Measurements from ENCODE around the gene STYXL2.

The STYXL2 gene

DNA sequence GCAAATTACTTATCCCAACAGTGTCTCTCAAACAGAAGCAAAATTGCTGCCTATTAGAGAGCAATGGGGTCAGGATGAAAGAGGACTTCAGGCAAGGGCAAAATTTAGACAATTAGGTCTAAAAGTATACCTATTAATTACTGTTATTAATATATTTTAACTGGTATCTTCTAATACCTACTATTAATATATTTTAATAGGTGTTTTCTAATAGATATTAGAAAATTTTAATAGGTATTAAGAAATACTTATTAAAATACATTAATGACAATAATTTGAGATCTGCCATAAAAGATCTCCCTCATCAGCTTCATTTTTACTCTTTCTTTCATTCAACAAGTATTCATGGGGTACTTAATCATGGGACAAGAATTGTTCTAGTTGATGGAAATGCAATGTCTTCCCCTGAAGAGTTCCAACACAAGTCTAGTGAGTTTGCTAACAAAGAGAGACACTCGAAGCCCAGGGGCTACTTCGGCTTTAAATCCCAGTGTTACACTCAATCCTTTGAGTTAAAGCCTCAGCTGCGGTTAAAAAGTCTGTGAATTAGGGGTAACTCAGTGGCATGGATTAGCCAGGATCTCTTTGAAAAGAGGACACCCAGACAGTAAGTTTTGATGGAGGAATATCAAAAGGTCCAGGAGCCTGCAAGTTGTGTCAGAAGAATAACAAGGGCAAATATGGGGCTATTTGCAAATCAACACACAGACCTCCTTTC is 44.1 kb downstream of the STYXL2 start:
- DNase-seq (ENCODE audit: low spot score): no peak
- Histone ChIP-seq H3K27ac (no peak overlapping the region), H3K4me3 (no peak overlapping the region)
- TF ChIP-seq, protein P1, sequence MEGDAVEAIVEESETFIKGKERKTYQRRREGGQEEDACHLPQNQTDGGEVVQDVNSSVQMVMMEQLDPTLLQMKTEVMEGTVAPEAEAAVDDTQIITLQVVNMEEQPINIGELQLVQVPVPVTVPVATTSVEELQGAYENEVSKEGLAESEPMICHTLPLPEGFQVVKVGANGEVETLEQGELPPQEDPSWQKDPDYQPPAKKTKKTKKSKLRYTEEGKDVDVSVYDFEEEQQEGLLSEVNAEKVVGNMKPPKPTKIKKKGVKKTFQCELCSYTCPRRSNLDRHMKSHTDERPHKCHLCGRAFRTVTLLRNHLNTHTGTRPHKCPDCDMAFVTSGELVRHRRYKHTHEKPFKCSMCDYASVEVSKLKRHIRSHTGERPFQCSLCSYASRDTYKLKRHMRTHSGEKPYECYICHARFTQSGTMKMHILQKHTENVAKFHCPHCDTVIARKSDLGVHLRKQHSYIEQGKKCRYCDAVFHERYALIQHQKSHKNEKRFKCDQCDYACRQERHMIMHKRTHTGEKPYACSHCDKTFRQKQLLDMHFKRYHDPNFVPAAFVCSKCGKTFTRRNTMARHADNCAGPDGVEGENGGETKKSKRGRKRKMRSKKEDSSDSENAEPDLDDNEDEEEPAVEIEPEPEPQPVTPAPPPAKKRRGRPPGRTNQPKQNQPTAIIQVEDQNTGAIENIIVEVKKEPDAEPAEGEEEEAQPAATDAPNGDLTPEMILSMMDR (IDR thresholded peaks at IDR 0.05): no peak

DNA sequence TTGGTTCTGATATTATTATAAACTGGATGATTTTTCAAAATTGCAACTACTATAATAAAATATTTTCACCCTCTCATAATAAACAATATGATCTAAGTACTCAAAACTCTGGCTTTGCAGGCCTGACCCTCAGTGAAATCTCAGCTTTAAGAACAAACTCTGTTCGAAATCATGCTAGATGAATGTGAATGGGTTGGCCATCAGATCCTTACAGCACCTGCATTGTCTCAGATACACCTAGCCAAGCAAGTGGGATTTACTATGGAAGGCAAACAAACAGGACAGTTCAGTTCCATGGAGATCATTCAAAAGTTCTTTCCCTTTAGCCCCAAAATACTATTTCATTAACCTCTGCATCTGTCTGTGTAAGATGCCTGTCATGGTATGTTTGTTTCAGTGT is 44.8 kb downstream of the STYXL2 start:
- Histone ChIP-seq H3K4me3 (no peak overlapping the region), H3K27ac (no peak overlapping the region)
- DNase-seq (ENCODE audit: low spot score): no peak
- TF ChIP-seq, protein P1 (IDR thresholded peaks at IDR 0.05): no peak

DNA sequence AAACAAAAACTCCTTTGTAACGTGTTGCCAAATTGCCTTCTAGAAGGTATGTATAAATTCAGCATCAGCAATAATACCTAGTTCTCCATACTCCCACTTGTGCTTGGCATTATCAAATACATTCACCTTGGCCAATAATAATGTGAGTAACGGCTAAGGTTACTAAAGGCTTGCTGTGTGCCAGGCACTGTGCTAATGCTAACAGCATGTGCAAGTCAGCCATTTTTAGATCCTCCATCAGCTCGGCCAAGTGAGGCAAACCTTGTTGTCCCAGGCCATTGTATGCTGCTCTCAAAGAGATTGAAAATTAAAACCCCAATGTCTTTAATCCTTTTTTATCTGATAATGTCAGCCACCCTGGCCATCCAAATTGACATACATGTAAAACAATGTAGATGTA is 48.1 kb downstream of the STYXL2 start:
- Histone ChIP-seq H3K4me3 (no peak overlapping the region), H3K27ac (no peak overlapping the region)
- no peak for DNase-seq (ENCODE audit: low spot score)
- TF ChIP-seq, protein P1 (IDR thresholded peaks at IDR 0.05): no peak
